ENCODE data around the gene ATXN10.

ATXN10 gene

GRCh38 chr22:45760682-45761081 lies 89.0 kb downstream of the ATXN10 start:
- 0 out of 2 replicates have a peak, but pooled peaks cover 7% of the 10 kb centered on the region for H3K36me3 ChIP-seq (ENCODE audit: control insufficient read depth, insufficient read depth, low read length)
- peaks cover 27% of the 10 kb centered on the region for H3K4me1 ChIP-seq (ENCODE audit: control insufficient read depth, insufficient read depth, low read length)
- H3K27me3 ChIP-seq (ENCODE audit: control insufficient read depth, insufficient read depth, low read length): no peaks in the 10 kb centered on the region
- no peak overlapping the region for H3K4me3 ChIP-seq (ENCODE audit: low read depth, low read length)
- no peak overlapping the region for H3K9ac ChIP-seq (ENCODE audit: low read depth, low read length)
- no peaks in the 10 kb centered on the region; the same call in 1 of the 2 replicates for H3K9me3 ChIP-seq (ENCODE audit: control insufficient read depth, insufficient read depth, low read length)
- H3K27ac ChIP-seq (ENCODE audit: low read depth, low read length): no peak overlapping the region

GRCh38 chr22:45762545-45763235 lies 91.1 kb downstream of the ATXN10 start:
- Histone ChIP-seq H3K27ac (ENCODE audit: low read depth, low read length) (no peak overlapping the region), H3K4me1 (ENCODE audit: control insufficient read depth, insufficient read depth, low read length) (peaks cover 26% of the 10 kb centered on the region), H3K9ac (ENCODE audit: low read depth, low read length) (0 out of 2 replicates have a peak overlapping the region, but pooled peaks have one; percentile 8), H3K27me3 (ENCODE audit: control insufficient read depth, insufficient read depth, low read length) (no peaks in the 10 kb centered on the region), H3K9me3 (ENCODE audit: control insufficient read depth, insufficient read depth, low read length) (no peaks in the 10 kb centered on the region; the same call in 1 of the 2 replicates), H3K36me3 (ENCODE audit: control insufficient read depth, insufficient read depth, low read length) (0 out of 2 replicates have a peak, but pooled peaks cover 7% of the 10 kb centered on the region), H3K4me3 (ENCODE audit: low read depth, low read length) (no peak overlapping the region)

- Histone ChIP-seq H3K4me1 (ENCODE audit: control insufficient read depth, insufficient read depth, low read length) (peaks cover 31% of the 10 kb centered on the region), H3K27me3 (ENCODE audit: control insufficient read depth, insufficient read depth, low read length) (no peaks in the 10 kb centered on the region)
Observed at GRCh38 chr22:45763236-45763624, 91.6 kb downstream of the ATXN10 start.

DNA sequence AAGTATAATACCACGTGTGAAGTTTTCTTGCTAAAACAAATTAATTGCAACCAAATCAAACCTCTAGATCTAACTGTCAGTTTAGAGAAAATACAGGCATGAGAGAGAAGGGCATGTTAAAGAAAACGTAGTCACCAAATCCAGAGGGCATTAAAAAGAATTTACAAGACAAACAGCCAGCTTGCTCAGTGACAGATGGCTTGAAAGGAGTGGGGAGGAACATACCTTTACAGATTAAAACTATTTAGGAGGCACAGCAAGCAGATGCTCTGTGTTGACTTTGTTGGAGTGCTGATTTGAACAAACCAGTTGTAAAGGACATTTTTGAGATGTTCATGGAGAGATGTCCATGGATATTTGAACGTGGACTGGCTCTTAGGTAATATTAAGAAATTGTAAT lies 96.9 kb downstream of the ATXN10 start:
- H3K36me3 ChIP-seq (ENCODE audit: control insufficient read depth, insufficient read depth, low read length): peaks cover 4% of the 10 kb centered on the region; the same call in 1 of the 2 replicates
- H3K27me3 ChIP-seq (ENCODE audit: control insufficient read depth, insufficient read depth, low read length): no peaks in the 10 kb centered on the region
- H3K4me1 ChIP-seq (ENCODE audit: control insufficient read depth, insufficient read depth, low read length): peaks cover 40% of the 10 kb centered on the region
- H3K27ac ChIP-seq (ENCODE audit: low read depth, low read length): peak overlapping the region; percentile 48
- no peak overlapping the region for H3K9ac ChIP-seq (ENCODE audit: low read depth, low read length)
- H3K9me3 ChIP-seq (ENCODE audit: control insufficient read depth, insufficient read depth, low read length): no peaks in the 10 kb centered on the region
- peak overlapping the region; percentile 30; the same call in 1 of the 2 replicates for H3K4me3 ChIP-seq (ENCODE audit: low read depth, low read length)

More at GRCh38 chr22:45763236-45763624, 91.6 kb downstream of the ATXN10 start:
- Histone ChIP-seq H3K9ac (ENCODE audit: low read depth, low read length) (0 out of 2 replicates have a peak overlapping the region, but pooled peaks have one; percentile 8), H3K4me3 (ENCODE audit: low read depth, low read length) (no peak overlapping the region), H3K36me3 (ENCODE audit: control insufficient read depth, insufficient read depth, low read length) (0 out of 2 replicates have a peak, but pooled peaks cover 3% of the 10 kb centered on the region), H3K27ac (ENCODE audit: low read depth, low read length) (peak overlapping the region; percentile 14), H3K9me3 (ENCODE audit: control insufficient read depth, insufficient read depth, low read length) (no peaks in the 10 kb centered on the region; the same call in 1 of the 2 replicates)

DNA sequence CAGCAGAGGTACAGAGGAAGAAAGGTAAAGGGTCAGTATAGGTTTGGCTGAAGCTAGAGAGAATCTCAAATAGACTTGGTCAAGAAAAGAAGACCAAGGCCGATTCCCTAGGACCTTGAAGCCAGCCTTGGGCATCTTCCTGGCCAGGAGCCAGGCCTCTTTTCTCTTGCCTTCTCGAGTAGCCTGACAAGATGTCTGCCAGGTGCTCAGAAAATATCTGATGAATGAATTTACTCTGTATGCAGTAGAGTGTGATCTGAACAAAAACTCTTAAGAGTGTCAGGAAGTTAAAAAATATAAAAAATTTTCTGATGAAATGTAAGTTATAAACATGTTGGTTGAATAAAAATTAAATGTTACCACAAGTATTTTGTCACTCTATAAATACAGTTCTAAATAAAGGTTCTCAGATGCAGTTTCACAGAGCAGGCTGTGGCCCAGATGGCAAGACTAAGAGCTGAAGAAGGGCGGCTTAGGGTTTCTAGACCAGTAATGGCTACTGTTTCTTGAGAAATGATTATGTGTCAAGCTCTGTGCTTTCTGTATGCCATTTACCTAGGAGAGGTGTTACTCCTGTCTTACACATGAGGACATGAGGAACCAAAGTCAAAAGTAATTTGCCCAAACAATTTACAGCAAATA lies 98.1 kb downstream of the ATXN10 start:
- H3K27ac ChIP-seq (ENCODE audit: low read depth, low read length): no peak overlapping the region
- no peaks in the 10 kb centered on the region for H3K27me3 ChIP-seq (ENCODE audit: control insufficient read depth, insufficient read depth, low read length)
- H3K36me3 ChIP-seq (ENCODE audit: control insufficient read depth, insufficient read depth, low read length): peaks cover 4% of the 10 kb centered on the region; the same call in 1 of the 2 replicates
- no peaks in the 10 kb centered on the region for H3K9me3 ChIP-seq (ENCODE audit: control insufficient read depth, insufficient read depth, low read length)
- H3K9ac ChIP-seq (ENCODE audit: low read depth, low read length): no peak overlapping the region
- H3K4me3 ChIP-seq (ENCODE audit: low read depth, low read length): no peak overlapping the region
- H3K4me1 ChIP-seq (ENCODE audit: control insufficient read depth, insufficient read depth, low read length): peaks cover 34% of the 10 kb centered on the region

DNA sequence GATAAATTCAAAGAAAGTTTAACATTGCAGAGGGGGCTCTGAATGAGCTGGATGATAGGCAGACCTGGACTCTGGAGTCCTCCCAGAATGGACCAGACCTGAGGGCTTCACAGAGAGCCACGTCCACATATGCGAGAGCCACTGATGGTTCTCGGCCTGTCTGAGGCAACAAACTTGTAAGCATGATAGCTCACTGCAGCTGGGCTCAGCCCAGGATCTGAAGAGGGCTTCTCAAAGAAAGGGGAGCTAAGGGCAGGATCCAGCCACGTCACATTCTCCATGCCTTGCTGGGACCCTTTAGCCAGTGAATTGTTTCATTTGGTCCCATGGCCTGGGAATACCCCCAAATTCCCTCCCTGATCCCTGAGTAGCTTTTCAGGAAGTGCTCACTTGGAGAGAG lies 98.9 kb downstream of the ATXN10 start:
- no peaks in the 10 kb centered on the region for H3K27me3 ChIP-seq (ENCODE audit: control insufficient read depth, insufficient read depth, low read length)
- H3K27ac ChIP-seq (ENCODE audit: low read depth, low read length): no peak overlapping the region
- H3K4me3 ChIP-seq (ENCODE audit: low read depth, low read length): no peak overlapping the region
- H3K9me3 ChIP-seq (ENCODE audit: control insufficient read depth, insufficient read depth, low read length): no peaks in the 10 kb centered on the region
- H3K4me1 ChIP-seq (ENCODE audit: control insufficient read depth, insufficient read depth, low read length): peaks cover 34% of the 10 kb centered on the region
- H3K9ac ChIP-seq (ENCODE audit: low read depth, low read length): no peak overlapping the region
- peaks cover 4% of the 10 kb centered on the region; the same call in 1 of the 2 replicates for H3K36me3 ChIP-seq (ENCODE audit: control insufficient read depth, insufficient read depth, low read length)

- H3K9me3 ChIP-seq (ENCODE audit: control insufficient read depth, insufficient read depth, low read length): no peaks in the 10 kb centered on the region
- H3K27ac ChIP-seq (ENCODE audit: low read depth, low read length): no peak overlapping the region
- no peak overlapping the region for H3K4me3 ChIP-seq (ENCODE audit: low read depth, low read length)
- H3K36me3 ChIP-seq (ENCODE audit: control insufficient read depth, insufficient read depth, low read length): peaks cover 4% of the 10 kb centered on the region; the same call in 1 of the 2 replicates
- no peak overlapping the region for H3K9ac ChIP-seq (ENCODE audit: low read depth, low read length)
- no peaks in the 10 kb centered on the region for H3K27me3 ChIP-seq (ENCODE audit: control insufficient read depth, insufficient read depth, low read length)
- H3K4me1 ChIP-seq (ENCODE audit: control insufficient read depth, insufficient read depth, low read length): peaks cover 34% of the 10 kb centered on the region
Observed at GRCh38 chr22:45771057-45771456, 99.4 kb downstream of the ATXN10 start.

DNA sequence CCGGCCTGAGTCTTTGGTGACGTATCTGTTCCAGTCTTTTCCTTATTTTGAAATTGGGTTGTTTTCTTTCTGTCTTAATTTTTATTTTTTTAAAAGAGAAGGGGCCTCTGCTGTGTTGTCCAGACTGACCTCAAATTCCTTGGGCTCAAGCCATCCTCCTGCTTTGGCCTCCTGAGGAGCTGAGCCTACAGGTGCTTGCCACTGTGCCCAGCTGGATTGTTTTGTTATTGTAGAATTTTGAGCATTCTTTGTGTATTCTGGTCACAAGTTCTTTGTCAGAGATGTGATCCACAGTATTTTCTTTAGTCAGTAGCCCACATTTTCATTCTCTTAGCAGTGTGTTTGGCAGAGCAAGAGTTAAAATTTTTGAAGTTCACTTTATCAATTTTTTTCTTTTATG lies 100.1 kb downstream of the ATXN10 start:
- Histone ChIP-seq H3K4me1 (ENCODE audit: control insufficient read depth, insufficient read depth, low read length) (peaks cover 34% of the 10 kb centered on the region), H3K9ac (ENCODE audit: low read depth, low read length) (no peak overlapping the region), H3K27me3 (ENCODE audit: control insufficient read depth, insufficient read depth, low read length) (no peaks in the 10 kb centered on the region), H3K9me3 (ENCODE audit: control insufficient read depth, insufficient read depth, low read length) (no peaks in the 10 kb centered on the region), H3K27ac (ENCODE audit: low read depth, low read length) (no peak overlapping the region), H3K4me3 (ENCODE audit: low read depth, low read length) (no peak overlapping the region), H3K36me3 (ENCODE audit: control insufficient read depth, insufficient read depth, low read length) (peaks cover 4% of the 10 kb centered on the region; the same call in 1 of the 2 replicates)

GRCh38 chr22:45772743-45773142 lies 101.1 kb downstream of the ATXN10 start:
- Histone ChIP-seq H3K9ac (ENCODE audit: low read depth, low read length) (no peak overlapping the region), H3K9me3 (ENCODE audit: control insufficient read depth, insufficient read depth, low read length) (no peaks in the 10 kb centered on the region), H3K4me1 (ENCODE audit: control insufficient read depth, insufficient read depth, low read length) (peaks cover 33% of the 10 kb centered on the region), H3K27ac (ENCODE audit: low read depth, low read length) (no peak overlapping the region), H3K4me3 (ENCODE audit: low read depth, low read length) (no peak overlapping the region), H3K27me3 (ENCODE audit: control insufficient read depth, insufficient read depth, low read length) (no peaks in the 10 kb centered on the region), H3K36me3 (ENCODE audit: control insufficient read depth, insufficient read depth, low read length) (peaks cover 4% of the 10 kb centered on the region; the same call in 1 of the 2 replicates)

GRCh38 chr22:45774001-45774670 lies 102.5 kb downstream of the ATXN10 start:
- Histone ChIP-seq H3K36me3 (ENCODE audit: control insufficient read depth, insufficient read depth, low read length) (peaks cover 4% of the 10 kb centered on the region; the same call in 1 of the 2 replicates), H3K9me3 (ENCODE audit: control insufficient read depth, insufficient read depth, low read length) (no peaks in the 10 kb centered on the region), H3K4me1 (ENCODE audit: control insufficient read depth, insufficient read depth, low read length) (peaks cover 20% of the 10 kb centered on the region), H3K27me3 (ENCODE audit: control insufficient read depth, insufficient read depth, low read length) (no peaks in the 10 kb centered on the region), H3K4me3 (ENCODE audit: low read depth, low read length) (no peak overlapping the region), H3K9ac (ENCODE audit: low read depth, low read length) (no peak overlapping the region), H3K27ac (ENCODE audit: low read depth, low read length) (no peak overlapping the region)
